Ascending aorta (tissue), 2 donors: ENCODE data around the gene AGO4. TPM values are rescaled to one million over a fixed set of nuclear protein-coding genes. Genes with fewer than 3 reads are reported as not detected.
"Not testable (repeated sequence)": the region's sequence is repeated elsewhere in the genome, so short reads cannot be mapped to it uniquely, and the experiment has no call there.

Experiments used
- DNase-seq, 2 donors: peaks; one replicate each; pipeline ENCODE4 v3.0.0-alpha.2; 2019; ENCODE audit warnings: low spot score in 2 of 2
- H3K27ac ChIP-seq, 2 donors: fragments of 200-600 bp; sonication (generic); one replicate each; pipeline ENCODE4 v1.5.1; 2016 to 2017; ENCODE audit warnings: mild to moderate bottlenecking in 1 of 2
- H3K27me3 ChIP-seq: fragments of 200-600 bp; sonication (generic); one replicate; pipeline ENCODE4 v1.5.1; 2017
- H3K36me3 ChIP-seq, 2 donors: fragments of 200-600 bp; sonication (generic); one replicate each; pipeline ENCODE4 v1.5.1; 2016
- H3K4me1 ChIP-seq, 2 donors: fragments of 200-600 bp; sonication (generic); one replicate each; pipeline ENCODE4 v1.5.1; 2016 to 2017; ENCODE audit warnings: mild to moderate bottlenecking in 1 of 2
- H3K4me3 ChIP-seq, 2 donors: fragments of 200-600 bp; sonication (generic); one replicate each; pipeline ENCODE4 v1.5.1; 2016 to 2017; ENCODE audit warnings: mild to moderate bottlenecking in 1 of 2
- H3K9me3 ChIP-seq, 2 donors: fragments of 200-600 bp; sonication (generic); one replicate each; pipeline ENCODE4 v1.5.1; 2016
- CTCF ChIP-seq, 3 experiments: fragments of 200-600 bp in 2 of 3; fragments of 450-650 bp in 1 of 3; sonication (generic) in 2 of 3; IDR thresholded peaks; one replicate each; pipeline ENCODE4 v1.5.1; 2016 to 2019; ENCODE audit warnings: antibody characterized with exemption in 3 of 3, mild to moderate bottlenecking in 1 of 3, moderate library complexity in 1 of 3
- intact Hi-C: fragments of 100-400 bp; cut with DNase I; formaldehyde crosslinking; loops from one replicate; pipeline ENCODE4 v1.15.1; 2023
- total RNA-seq: library from RNA; depleted of rRNA; stranded (reverse); fragments of >200 nt; gene quantifications from one replicate; pipeline ENCODE4 v1.1.0, GENCODE V29; 2016

Gene AGO4
- total RNA-seq, 1 donor from 2014 or later, result 40.4 TPM

- Histone ChIP-seq H3K27ac (no peak overlapping the region), H3K4me3 (no peak overlapping the region), H3K4me1 (no peaks in the 10 kb centered on the region), H3K27me3 (no peaks in the 10 kb centered on the region), H3K9me3 (no peaks in the 10 kb centered on the region), H3K36me3 (no peaks in the 10 kb centered on the region)
- TF ChIP-seq CTCF (IDR thresholded peaks at IDR 0.05), result no peak
- intact Hi-C loops, result no loop called here
- no peak for DNase-seq
These were observed 19.7 kb upstream of the AGO4 start for GRCh38 chr1:35788139-35788538.

DNA sequence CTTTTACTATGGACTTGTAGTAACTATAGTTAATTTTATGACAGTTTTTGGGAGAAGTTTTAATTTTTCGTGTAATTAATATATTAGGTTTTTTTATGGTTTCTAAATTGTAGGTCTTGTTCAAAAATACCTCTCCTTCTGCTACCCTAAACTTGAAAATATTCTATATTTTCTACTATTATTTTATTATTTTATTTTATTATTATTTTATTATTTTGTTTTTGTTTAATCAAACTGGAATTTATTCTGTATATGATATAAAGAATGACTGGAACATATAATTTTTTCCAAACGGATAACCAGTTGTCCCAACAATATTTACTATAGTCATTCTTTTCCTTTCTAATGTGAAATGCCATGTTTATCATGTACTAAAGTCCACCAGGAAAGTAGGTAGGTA lies 17.1 kb upstream of the AGO4 start:
- Histone ChIP-seq H3K36me3 (no peaks in the 10 kb centered on the region), H3K4me1 (no peaks in the 10 kb centered on the region), H3K9me3 (no peaks in the 10 kb centered on the region), H3K4me3 (no peak overlapping the region), H3K27me3 (no peaks in the 10 kb centered on the region), H3K27ac (no peak overlapping the region)
- intact Hi-C loops, result no loop called here
- DNase-seq, result no peak
- no peak for TF ChIP-seq CTCF (IDR thresholded peaks at IDR 0.05)

- Histone ChIP-seq H3K4me3 (no peak overlapping the region), H3K9me3 (no peaks in the 10 kb centered on the region), H3K27me3 (no peaks in the 10 kb centered on the region), H3K36me3 (no peaks in the 10 kb centered on the region), H3K27ac (no peak overlapping the region), H3K4me1 (no peaks in the 10 kb centered on the region)
- no peak for DNase-seq
- intact Hi-C loops, result no loop called here
- no peak for TF ChIP-seq CTCF (IDR thresholded peaks at IDR 0.05)
These were observed 12.5 kb upstream of the AGO4 start for GRCh38 chr1:35795295-35795694.

DNA sequence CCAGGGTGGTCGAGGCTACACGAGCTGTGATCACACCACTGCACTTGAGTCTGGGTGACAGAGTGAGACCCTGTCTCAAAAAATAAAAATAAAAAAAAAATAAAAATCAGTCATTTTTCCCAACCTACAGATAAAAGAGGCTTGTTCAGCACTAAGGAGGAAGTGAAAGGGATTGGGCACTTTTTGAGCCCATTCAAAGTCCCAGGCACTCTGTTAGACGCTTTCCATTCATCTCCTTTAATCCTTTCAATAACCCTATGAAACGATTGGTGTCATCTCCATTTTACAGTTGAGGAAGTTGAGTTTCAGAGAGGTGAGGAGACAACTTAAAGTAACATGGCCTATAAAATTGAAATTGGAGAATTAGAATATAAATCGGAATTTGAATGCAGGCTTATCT lies 10.4 kb upstream of the AGO4 start:
- Histone ChIP-seq H3K36me3 (no peaks in the 10 kb centered on the region), H3K27ac (no peak overlapping the region), H3K4me3 (no peak overlapping the region), H3K4me1 (no peaks in the 10 kb centered on the region), H3K9me3 (no peaks in the 10 kb centered on the region), H3K27me3 (no peaks in the 10 kb centered on the region)
- no peak for DNase-seq
- TF ChIP-seq CTCF (IDR thresholded peaks at IDR 0.05), result no peak
- intact Hi-C loops, result no loop called here

DNA sequence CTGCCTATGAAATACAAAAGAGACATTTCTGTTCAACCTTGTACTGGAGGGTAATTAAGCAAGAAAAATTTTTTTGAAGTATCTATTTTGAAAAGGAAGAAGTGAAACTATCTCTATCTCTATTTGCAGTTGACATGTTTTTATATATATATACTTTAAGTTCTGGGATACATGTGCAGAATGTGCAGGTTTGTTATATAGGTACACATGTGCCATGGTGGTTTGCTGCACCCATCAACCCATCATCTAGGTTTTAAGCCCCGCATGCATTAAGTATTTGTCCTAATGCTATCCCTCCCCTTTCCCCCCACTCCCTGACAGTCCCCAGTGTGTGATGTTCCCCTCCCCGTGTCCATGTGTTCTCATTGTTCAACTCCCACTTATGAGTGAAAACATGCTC lies 9.8 kb upstream of the AGO4 start:
- H3K27me3 ChIP-seq, intact Hi-C loops: not testable (repeated sequence)

DNA sequence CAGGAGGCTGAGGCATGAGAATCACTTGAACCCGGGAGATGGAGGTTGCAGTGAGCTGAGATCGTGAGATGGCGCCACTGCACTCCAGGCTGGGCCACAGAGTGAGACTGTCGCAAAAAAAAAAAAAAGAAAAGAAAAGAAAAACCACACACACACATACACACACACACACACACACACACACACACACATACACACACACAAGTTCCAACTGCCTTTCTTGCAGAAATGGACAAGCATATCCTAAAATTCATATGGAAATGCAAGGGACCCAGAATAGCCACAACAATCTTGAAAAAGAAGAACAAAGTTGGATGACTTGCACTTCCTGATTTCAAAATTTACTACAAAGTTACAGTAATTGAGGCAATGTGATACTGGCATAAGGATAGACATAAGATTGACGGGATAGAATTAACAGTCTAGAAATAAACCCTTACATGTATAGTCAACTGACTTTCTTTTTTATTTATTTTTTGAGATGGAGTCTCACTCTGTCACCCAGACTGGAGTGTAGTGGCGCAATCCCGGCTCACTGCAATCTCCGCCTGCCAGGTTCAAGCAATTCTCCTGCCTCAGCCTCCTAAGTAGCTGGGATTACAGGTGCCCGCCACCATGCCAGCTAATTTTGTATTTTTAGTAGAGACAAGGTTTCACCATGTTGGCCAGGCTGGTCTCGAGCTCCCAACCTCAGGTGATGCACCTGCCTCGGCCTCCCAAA lies 7.5 kb upstream of the AGO4 start:
- H3K4me3 ChIP-seq, intact Hi-C loops, H3K9me3 ChIP-seq, H3K36me3 ChIP-seq, DNase-seq, H3K27ac ChIP-seq, H3K4me1 ChIP-seq, H3K27me3 ChIP-seq: not testable (repeated sequence)

More for the DNA sequence above, 9.8 kb upstream of the AGO4 start:
- not testable (repeated sequence) for H3K4me1 ChIP-seq, H3K9me3 ChIP-seq, H3K36me3 ChIP-seq, H3K4me3 ChIP-seq, H3K27ac ChIP-seq, DNase-seq
